ENCODE data around the gene C4orf50. TPM values are rescaled to one million over a fixed set of nuclear protein-coding genes. Genes with fewer than 3 reads are reported as not detected.

C4orf50 gene
- total RNA-seq, 1 donor from 2014 or later, result 0.16 TPM

GRCh38 chr4:5923376-5923775, 94.9 kb downstream of the C4orf50 start:
- intact Hi-C loops (cut with micrococcal nuclease), result no loop called here
- Mint-ChIP-seq H3K27ac (no peak overlapping the region), H3K4me1 (no peaks in the 10 kb centered on the region), H3K9me3 (no peaks in the 10 kb centered on the region), H3K27me3 (no peaks in the 10 kb centered on the region), H3K4me3 (no peak overlapping the region), H3K36me3 (ENCODE audit: low read depth) (no peaks in the 10 kb centered on the region)
- DNase-seq, result no peak

GRCh38 chr4:5922556-5922955, 95.7 kb downstream of the C4orf50 start:
- H3K4me3 Mint-ChIP-seq, result no peak overlapping the region
- DNase-seq, result no peak
- intact Hi-C loops (cut with micrococcal nuclease), result no loop called here
- no peaks in the 10 kb centered on the region for H3K9me3 Mint-ChIP-seq
- no peaks in the 10 kb centered on the region for H3K4me1 Mint-ChIP-seq
- no peaks in the 10 kb centered on the region for H3K36me3 Mint-ChIP-seq (ENCODE audit: low read depth)
- H3K27ac Mint-ChIP-seq, result no peak overlapping the region
- H3K27me3 Mint-ChIP-seq, result no peaks in the 10 kb centered on the region

- intact Hi-C loops (cut with micrococcal nuclease), result no loop called here
- Mint-ChIP-seq H3K4me1 (no peaks in the 10 kb centered on the region), H3K27ac (no peak overlapping the region), H3K9me3 (no peaks in the 10 kb centered on the region), H3K4me3 (no peak overlapping the region), H3K36me3 (ENCODE audit: low read depth) (no peaks in the 10 kb centered on the region), H3K27me3 (no peaks in the 10 kb centered on the region)
- no peak for DNase-seq
Measured at GRCh38 chr4:5921981-5922380, 96.2 kb downstream of the C4orf50 start.

GRCh38 chr4:5921101-5921980, 96.9 kb downstream of the C4orf50 start:
- no peaks in the 10 kb centered on the region for H3K36me3 Mint-ChIP-seq (ENCODE audit: low read depth)
- intact Hi-C loops (cut with micrococcal nuclease), result no loop called here
- no peak for DNase-seq
- H3K4me1 Mint-ChIP-seq, result no peaks in the 10 kb centered on the region
- H3K4me3 Mint-ChIP-seq, result no peak overlapping the region
- H3K27me3 Mint-ChIP-seq, result no peaks in the 10 kb centered on the region
- H3K9me3 Mint-ChIP-seq, result no peaks in the 10 kb centered on the region
- H3K27ac Mint-ChIP-seq, result no peak overlapping the region

GRCh38 chr4:5919571-5919970, 98.7 kb downstream of the C4orf50 start:
- no peak overlapping the region for H3K4me3 Mint-ChIP-seq
- no peak overlapping the region for H3K27ac Mint-ChIP-seq
- no peaks in the 10 kb centered on the region for H3K4me1 Mint-ChIP-seq
- no peaks in the 10 kb centered on the region for H3K27me3 Mint-ChIP-seq
- no peaks in the 10 kb centered on the region for H3K36me3 Mint-ChIP-seq (ENCODE audit: low read depth)
- DNase-seq, result no peak
- H3K9me3 Mint-ChIP-seq, result no peaks in the 10 kb centered on the region
- intact Hi-C loops (cut with micrococcal nuclease), result no loop called here

- no peak overlapping the region for H3K4me3 Mint-ChIP-seq
- no peaks in the 10 kb centered on the region for H3K27me3 Mint-ChIP-seq
- intact Hi-C loops (cut with micrococcal nuclease), result no loop called here
- no peak overlapping the region for H3K27ac Mint-ChIP-seq
- DNase-seq, result no peak
- H3K36me3 Mint-ChIP-seq (ENCODE audit: low read depth), result no peaks in the 10 kb centered on the region
- H3K4me1 Mint-ChIP-seq, result no peaks in the 10 kb centered on the region
- H3K9me3 Mint-ChIP-seq, result no peaks in the 10 kb centered on the region
Measured at GRCh38 chr4:5919044-5919443, 99.2 kb downstream of the C4orf50 start.

- no peaks in the 10 kb centered on the region for H3K27me3 Mint-ChIP-seq
- intact Hi-C loops (cut with micrococcal nuclease), result no loop called here
- no peaks in the 10 kb centered on the region for H3K36me3 Mint-ChIP-seq (ENCODE audit: low read depth)
- H3K9me3 Mint-ChIP-seq, result no peaks in the 10 kb centered on the region
- H3K4me3 Mint-ChIP-seq, result no peak overlapping the region
- H3K4me1 Mint-ChIP-seq, result no peaks in the 10 kb centered on the region
- DNase-seq, result no peak
- H3K27ac Mint-ChIP-seq, result no peak overlapping the region
Measured at GRCh38 chr4:5918331-5918985, 99.8 kb downstream of the C4orf50 start.

- Mint-ChIP-seq H3K36me3 (ENCODE audit: low read depth) (no peaks in the 10 kb centered on the region), H3K27me3 (no peaks in the 10 kb centered on the region), H3K4me1 (no peaks in the 10 kb centered on the region), H3K9me3 (no peaks in the 10 kb centered on the region), H3K4me3 (no peak overlapping the region), H3K27ac (no peak overlapping the region)
- intact Hi-C loops (cut with micrococcal nuclease), result no loop called here
- no peak for DNase-seq
Measured at GRCh38 chr4:5917672-5918071, 100.6 kb downstream of the C4orf50 start.

GRCh38 chr4:5916229-5916628, 102.0 kb downstream of the C4orf50 start:
- Mint-ChIP-seq H3K4me1 (no peaks in the 10 kb centered on the region), H3K27me3 (no peaks in the 10 kb centered on the region), H3K36me3 (ENCODE audit: low read depth) (no peaks in the 10 kb centered on the region), H3K27ac (no peak overlapping the region), H3K9me3 (no peaks in the 10 kb centered on the region), H3K4me3 (no peak overlapping the region)
- intact Hi-C loops (cut with micrococcal nuclease), result no loop called here
- no peak for DNase-seq

GRCh38 chr4:5913454-5913853, 104.8 kb downstream of the C4orf50 start:
- Mint-ChIP-seq H3K36me3 (ENCODE audit: low read depth) (no peaks in the 10 kb centered on the region), H3K4me1 (no peaks in the 10 kb centered on the region), H3K4me3 (no peak overlapping the region), H3K27ac (no peak overlapping the region), H3K27me3 (no peaks in the 10 kb centered on the region), H3K9me3 (no peaks in the 10 kb centered on the region)
- DNase-seq, result no peak
- intact Hi-C loops (cut with micrococcal nuclease), result no loop called here

GRCh38 chr4:5912614-5913019, 105.6 kb downstream of the C4orf50 start:
- Mint-ChIP-seq H3K36me3 (ENCODE audit: low read depth) (no peaks in the 10 kb centered on the region), H3K27ac (no peak overlapping the region), H3K4me1 (no peaks in the 10 kb centered on the region), H3K4me3 (no peak overlapping the region), H3K27me3 (no peaks in the 10 kb centered on the region), H3K9me3 (peaks cover 6% of the 10 kb centered on the region)
- DNase-seq, result no peak
- intact Hi-C loops (cut with micrococcal nuclease), result no loop called here

GRCh38 chr4:5908876-5909427, 109.3 kb downstream of the C4orf50 start:
- Mint-ChIP-seq H3K36me3 (ENCODE audit: low read depth) (no peaks in the 10 kb centered on the region), H3K27me3 (peaks cover 6% of the 10 kb centered on the region), H3K27ac (no peak overlapping the region), H3K4me3 (no peak overlapping the region), H3K4me1 (no peaks in the 10 kb centered on the region), H3K9me3 (peaks cover 6% of the 10 kb centered on the region)
- no peak for DNase-seq
- intact Hi-C loops (cut with micrococcal nuclease), result no loop called here

- Mint-ChIP-seq H3K27ac (no peak overlapping the region), H3K36me3 (ENCODE audit: low read depth) (no peaks in the 10 kb centered on the region), H3K9me3 (peaks cover 6% of the 10 kb centered on the region), H3K4me3 (no peak overlapping the region), H3K27me3 (peaks cover 6% of the 10 kb centered on the region), H3K4me1 (no peaks in the 10 kb centered on the region)
- DNase-seq, result no peak
- intact Hi-C loops (cut with micrococcal nuclease), result no loop called here
Measured at GRCh38 chr4:5906191-5906590, 112.0 kb downstream of the C4orf50 start.

- peaks cover 6% of the 10 kb centered on the region for H3K9me3 Mint-ChIP-seq
- no peak overlapping the region for H3K27ac Mint-ChIP-seq
- H3K4me1 Mint-ChIP-seq, result no peaks in the 10 kb centered on the region
- H3K36me3 Mint-ChIP-seq (ENCODE audit: low read depth), result no peaks in the 10 kb centered on the region
- no peak for DNase-seq
- H3K4me3 Mint-ChIP-seq, result no peak overlapping the region
- intact Hi-C loops (cut with micrococcal nuclease), result no loop called here
- peaks cover 6% of the 10 kb centered on the region for H3K27me3 Mint-ChIP-seq
Measured at GRCh38 chr4:5905714-5906113, 112.5 kb downstream of the C4orf50 start.

Measured in activated CD4-positive, alpha-beta T cell treated with anti-CD3 and anti-CD28 coated beads, Interleukin-2, amount 10 ng/mL, durations not matched to agents 24 days and 14 days (primary cell).